Heart right ventricle (tissue), 16 donors: Measurements from ENCODE around the gene PRMT7. TPM values are rescaled to one million over a fixed set of nuclear protein-coding genes. Genes with fewer than 3 reads are reported as not detected.

Experiments
- ATAC-seq, 8 donors: fragments of 200-7000 bp; cut with Tn5 transposase; one replicate each; pipeline ENCODE4 v1.9.1; 2020; ENCODE audit warnings: mild to moderate bottlenecking in 8 of 8, moderate library complexity in 8 of 8, moderate number of reproducible peaks in 1 of 8
- DNase-seq, 2 donors: peaks; one replicate each; pipeline ENCODE4 v3.0.0-alpha.2; 2020
- H3K27ac ChIP-seq, 10 donors: fragments of 200-600 bp; sonication (generic) in 2 of 10; one replicate each; pipeline versions ENCODE4 v1.5.0 to v1.8.0; 2020 to 2022; ENCODE audit warnings: mild to moderate bottlenecking in 3 of 10
- H3K27me3 ChIP-seq, 7 donors: fragments of 200-600 bp; one replicate each; pipeline ENCODE4 v1.8.0; 2021 to 2022; ENCODE audit warnings: mild to moderate bottlenecking in 2 of 7
- H3K36me3 ChIP-seq, 9 donors: fragments of 200-600 bp; sonication (generic) in 1 of 9; one replicate each; pipeline versions ENCODE4 v1.5.0 to v1.8.0; 2020 to 2022; ENCODE audit warnings: mild to moderate bottlenecking in 2 of 9
- H3K4me1 ChIP-seq, 9 donors: fragments of 200-600 bp; sonication (generic) in 1 of 9; one replicate each; pipeline versions ENCODE4 v1.5.0 to v1.8.0; 2020 to 2022; ENCODE audit warnings: mild to moderate bottlenecking in 4 of 9
- H3K4me3 ChIP-seq, 10 donors: fragments of 200-600 bp; sonication (generic) in 2 of 10; one replicate each; pipeline versions ENCODE4 v1.5.0 to v1.8.0; 2020 to 2022; ENCODE audit warnings: mild to moderate bottlenecking in 7 of 10, moderate library complexity in 2 of 10
- H3K9me3 ChIP-seq, 11 donors: fragments of 200-600 bp in 10 of 11; sonication (generic) in 2 of 11; one replicate each; pipeline versions ENCODE4 v1.5.0 to v1.8.0; 2013 to 2022; ENCODE audit warnings: mild to moderate bottlenecking in 2 of 11, control low read depth in 1 of 11, moderate library complexity in 1 of 11
- WGBS, 2 donors: extraction: QIAGEN DNeasy Blood & Tissue Kit; methylation state at CpG; one replicate each; pipeline ENCODE4 v1.1.7; 2013; ENCODE audit warnings: inconsistent platforms in 1 of 2; 5-methylcytosine and 5-hydroxymethylcytosine counted together
- intact Hi-C, 10 donors: fragments of 100-400 bp; cut with DNase I; formaldehyde crosslinking; loops; one replicate each; pipeline versions ENCODE4 v1.11.1 to v1.14.2; 2022
- polyA plus RNA-seq, 2 donors: library from polyadenylated mRNA; stranded (reverse); fragments of 200-250 nt; gene quantifications; one replicate each; pipeline ENCODE4 v1.2.3, GENCODE V29; 2013
- total RNA-seq, 10 donors: library from RNA; stranded (reverse); fragmentation: NEBNext Ultra II Directional in 3 of 10; extraction: Animal tissue kit (Norgen Biotek cat#: 25700) in 3 of 10; gene quantifications; one replicate each; pipeline versions ENCODE4 v1.2.1 to v1.2.4, GENCODE V29; 2021 to 2023
- TF ChIP-seq, protein P1 (sequence below), 9 donors: fragments of 200-600 bp; sonication (generic) in 2 of 9; IDR thresholded peaks; one replicate each; pipeline versions ENCODE4 v1.5.0 to v1.8.0; 2021 to 2022; ENCODE audit warnings: antibody characterized with exemption in 9 of 9, mild to moderate bottlenecking in 5 of 9, moderate library complexity in 1 of 9
- donor health status: Arrhythmogenic right ventricular cardiomyopathy.
- donor health status: ischemic (EF 13 %, LVEDD 7.1; RV severe dilation, severe dysfunction).
- donor health status: healthy with polysubstance abuse.
- donor health status: DM: no; HTN: yes; CAD: no.
- donor health status: DM: no; HTN: no; CAD: no.
- donor health status: ischemic (EF 25% LVEDD 6.9; RV normal size, moderate dysfunction).
- donor health status: ischemic (EF 25% LVEDD 5.7; RV mildly dilated, moderate dysfunction).
- donor health status: healthy.
- donor health status: DM: yes; HTN: yes; CAD: no.
- donor health status: Ischemic cardiomyopathy.
- donor health status: ischemic (EF 35%, LVEDD 5.7; RV mildly dilated, moderate dysfunction).
- donor health status: nonischemic (EF 11% LVEDD 7.7; RV severe dilation, severe dysfunction).
- donor health status: DM: yes; HTN: yes; CAD: no.
- donor health status: PGD.
- donor health status: ischemic (EF 29% LVEDD 5.4; RV normal size, mild dysfunction).
- donor health status: nonischemic (EF 23%, LVEDD 6.1; RV moderate dilation, normal function).

Gene PRMT7
- total and polyA plus RNA-seq, 12 donors = 18.1 to 57.8 (median 30.7) TPM

DNA sequence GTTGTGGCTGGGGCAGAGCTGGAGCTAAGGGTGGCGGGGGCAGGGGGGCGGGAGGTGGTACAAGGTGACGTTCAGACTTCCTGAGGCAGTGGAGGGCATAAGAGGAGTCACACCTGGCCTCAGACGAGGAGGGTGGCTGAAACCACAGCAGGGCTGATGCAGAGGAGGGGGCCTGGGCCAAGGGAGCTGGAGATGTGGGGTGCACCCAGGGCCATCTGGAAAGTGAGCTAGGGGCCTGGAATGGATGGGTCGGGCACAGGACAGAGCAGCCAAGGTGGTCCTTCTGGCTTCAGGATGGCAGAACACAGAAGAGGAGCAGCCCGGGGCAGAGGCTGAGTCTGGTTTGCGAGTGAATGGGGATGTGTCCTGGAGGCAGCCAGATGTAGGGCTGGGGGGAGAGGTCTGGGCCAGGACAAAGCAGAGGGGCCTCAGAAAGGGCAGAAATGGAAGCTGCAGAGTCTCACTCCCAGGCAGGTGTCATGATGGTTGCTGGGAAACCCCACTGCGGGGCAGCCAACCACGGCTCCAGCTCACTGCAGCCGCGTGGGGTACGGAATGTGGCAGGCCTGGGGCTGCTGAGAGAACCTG, 57.6 kb downstream of the PRMT7 start:
- 81 to 83% methylated on average over 12 of the region's 12 CpGs for WGBS, 2 donors
- H3K9me3 ChIP-seq = no peaks in the 10 kb centered on the region
- ATAC-seq (no peak), DNase-seq (no peak)
- H3K27me3 ChIP-seq = peaks cover 0 to 29% (median 14%) of the 10 kb centered on the region in 7 donors
- intact Hi-C loops = loop anchor here in 1 of 10 donors (10.0 kb wide), 1 partner anchor 136 kb away; no protein-coding TSS in a partner anchor
- no peak overlapping the region for H3K27ac ChIP-seq
- peaks cover 0 to 35% (median 0%) of the 10 kb centered on the region in 9 donors for H3K4me1 ChIP-seq
- no peak overlapping the region for H3K4me3 ChIP-seq
- TF ChIP-seq, protein P1, sequence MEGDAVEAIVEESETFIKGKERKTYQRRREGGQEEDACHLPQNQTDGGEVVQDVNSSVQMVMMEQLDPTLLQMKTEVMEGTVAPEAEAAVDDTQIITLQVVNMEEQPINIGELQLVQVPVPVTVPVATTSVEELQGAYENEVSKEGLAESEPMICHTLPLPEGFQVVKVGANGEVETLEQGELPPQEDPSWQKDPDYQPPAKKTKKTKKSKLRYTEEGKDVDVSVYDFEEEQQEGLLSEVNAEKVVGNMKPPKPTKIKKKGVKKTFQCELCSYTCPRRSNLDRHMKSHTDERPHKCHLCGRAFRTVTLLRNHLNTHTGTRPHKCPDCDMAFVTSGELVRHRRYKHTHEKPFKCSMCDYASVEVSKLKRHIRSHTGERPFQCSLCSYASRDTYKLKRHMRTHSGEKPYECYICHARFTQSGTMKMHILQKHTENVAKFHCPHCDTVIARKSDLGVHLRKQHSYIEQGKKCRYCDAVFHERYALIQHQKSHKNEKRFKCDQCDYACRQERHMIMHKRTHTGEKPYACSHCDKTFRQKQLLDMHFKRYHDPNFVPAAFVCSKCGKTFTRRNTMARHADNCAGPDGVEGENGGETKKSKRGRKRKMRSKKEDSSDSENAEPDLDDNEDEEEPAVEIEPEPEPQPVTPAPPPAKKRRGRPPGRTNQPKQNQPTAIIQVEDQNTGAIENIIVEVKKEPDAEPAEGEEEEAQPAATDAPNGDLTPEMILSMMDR (IDR thresholded peaks at IDR 0.05) = no peak
- no peaks in the 10 kb centered on the region for H3K36me3 ChIP-seq

DNA sequence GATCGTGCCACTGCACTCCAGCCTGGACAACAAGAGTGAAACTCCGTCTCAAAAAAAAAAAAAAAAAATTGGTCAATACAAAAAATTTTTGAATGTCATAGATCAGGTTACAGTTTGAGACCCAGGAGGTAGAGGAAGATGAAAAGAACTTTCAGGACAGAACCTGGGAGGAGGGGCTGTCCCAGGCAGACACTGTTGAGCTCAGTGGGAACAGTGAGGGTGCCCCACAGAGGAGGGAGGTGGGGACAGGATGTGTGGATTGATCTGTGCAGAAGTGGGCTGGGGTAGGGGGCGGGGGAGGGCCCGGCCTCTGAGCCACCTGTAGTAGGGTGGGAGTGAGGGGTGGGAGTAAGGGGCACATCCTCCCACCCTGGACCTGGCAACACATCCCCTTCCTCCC, 58.3 kb downstream of the PRMT7 start:
- Histone ChIP-seq H3K9me3 (no peaks in the 10 kb centered on the region), H3K27me3 (peaks cover 0 to 23% (median 14%) of the 10 kb centered on the region in 7 donors), H3K27ac (no peak overlapping the region), H3K4me1 (peaks cover 0 to 32% (median 0%) of the 10 kb centered on the region in 9 donors), H3K36me3 (no peaks in the 10 kb centered on the region), H3K4me3 (no peak overlapping the region)
- no peak for DNase-seq
- no peak for ATAC-seq
- TF ChIP-seq, protein P1 (IDR thresholded peaks at IDR 0.05) = no peak
- intact Hi-C loops = loop anchor here in 1 of 10 donors (10.0 kb wide), 1 partner anchor 136 kb away; no protein-coding TSS in a partner anchor
- WGBS, 2 donors = 80 to 82% methylated on average over 4 of the region's 4 CpGs

DNA sequence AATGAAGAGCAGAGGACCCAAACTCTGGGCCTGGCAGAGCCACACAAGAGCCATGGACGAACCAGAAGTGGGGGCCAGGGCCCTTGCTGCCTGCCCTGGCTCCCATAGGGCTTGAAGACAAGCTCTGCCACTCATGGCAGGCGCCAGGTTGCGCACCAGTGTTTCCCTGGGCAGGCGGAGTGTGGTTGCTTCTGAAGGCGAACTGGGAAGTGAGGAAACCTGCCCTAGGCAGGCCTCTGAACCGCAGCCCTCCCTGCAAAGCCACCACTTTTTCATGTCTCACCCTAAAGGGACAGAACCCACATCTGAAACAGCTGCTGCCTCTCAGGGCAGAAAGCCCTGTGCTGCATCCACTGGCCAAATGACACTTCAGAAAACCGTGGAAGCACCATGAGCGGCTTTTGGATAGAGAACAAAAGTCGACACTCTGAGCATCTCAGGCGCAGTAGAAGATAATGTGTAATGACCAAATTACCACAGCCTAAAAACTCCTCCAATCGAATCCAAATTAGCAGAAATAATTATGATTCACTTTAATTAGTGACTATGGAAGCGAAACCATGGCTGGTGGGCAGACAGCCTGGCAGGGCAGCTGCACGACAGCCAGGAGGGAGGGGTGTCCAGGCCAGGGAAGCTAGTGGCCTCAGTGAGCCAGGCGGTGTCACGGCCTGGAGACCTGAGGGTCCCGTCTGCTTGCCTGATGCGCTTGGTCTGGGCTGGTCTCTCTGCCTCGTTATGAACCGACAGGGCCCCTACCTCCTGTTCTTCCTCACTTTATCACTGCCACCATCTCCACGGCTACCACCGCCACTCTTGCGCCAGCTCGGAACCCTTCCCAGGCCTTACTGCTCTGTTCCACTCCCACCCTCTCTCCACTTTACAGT, 59.1 kb downstream of the PRMT7 start:
- WGBS, 2 donors = 87 to 88% methylated on average over 23 of the region's 23 CpGs
- H3K4me3 ChIP-seq = no peak overlapping the region
- no peaks in the 10 kb centered on the region for H3K9me3 ChIP-seq
- intact Hi-C loops = loop anchor here in 2 of 10 donors (5.0 to 10.0 kb wide), 2 partner anchors 135 to 137 kb away; no protein-coding TSS in a partner anchor
- H3K36me3 ChIP-seq = no peaks in the 10 kb centered on the region
- no peak overlapping the region for H3K27ac ChIP-seq
- peaks cover 0 to 24% (median 0%) of the 10 kb centered on the region in 9 donors for H3K4me1 ChIP-seq
- ATAC-seq (no peak), DNase-seq (no peak)
- TF ChIP-seq, protein P1 (IDR thresholded peaks at IDR 0.05) = no peak
- H3K27me3 ChIP-seq = peaks cover 0 to 19% (median 14%) of the 10 kb centered on the region in 7 donors

DNA sequence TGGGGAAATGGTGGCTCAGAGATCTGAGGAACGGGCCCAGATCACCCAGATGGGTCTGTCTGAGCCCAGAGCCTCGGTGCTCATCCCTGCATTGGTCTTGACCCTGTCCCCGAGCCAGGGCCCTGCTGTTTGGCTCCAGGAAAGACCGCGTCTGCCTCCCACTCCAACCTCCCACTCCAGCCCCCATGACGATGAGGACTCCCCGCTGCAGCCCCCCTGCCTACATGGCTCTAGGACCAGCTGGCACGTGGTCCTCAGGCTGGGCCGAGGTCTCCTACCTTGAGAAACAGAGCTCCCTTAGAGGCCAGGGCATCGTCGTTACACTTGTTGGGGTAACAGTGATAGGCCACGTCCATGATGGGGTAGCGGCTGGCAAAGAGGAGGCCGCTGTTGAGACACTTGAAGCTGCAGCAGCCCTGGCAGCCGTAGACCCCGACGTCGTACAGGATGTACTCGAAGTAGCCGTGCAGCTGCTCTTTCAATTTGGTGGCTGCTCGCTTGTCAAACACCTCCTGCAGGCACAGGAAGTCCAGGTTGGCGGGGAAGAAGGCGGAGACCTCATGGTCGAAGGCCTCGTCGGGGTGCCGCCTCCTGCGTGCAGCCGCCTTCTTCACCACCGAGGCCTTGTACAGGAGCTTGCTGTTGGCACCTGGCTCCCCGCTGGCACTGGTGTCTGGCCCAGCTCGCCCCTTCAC, 59.9 kb downstream of the PRMT7 start:
- Histone ChIP-seq H3K4me3 (no peak overlapping the region), H3K27ac (no peak overlapping the region), H3K27me3 (peaks cover 0 to 18% (median 9%) of the 10 kb centered on the region in 7 donors), H3K36me3 (no peaks in the 10 kb centered on the region), H3K9me3 (no peaks in the 10 kb centered on the region), H3K4me1 (peaks cover 0 to 16% (median 0%) of the 10 kb centered on the region in 9 donors)
- WGBS, 2 donors = 71 to 81% methylated on average over 32 of the region's 32 CpGs
- ATAC-seq = no peak
- intact Hi-C loops = loop anchor here in 1 of 10 donors (5.0 kb wide), 1 partner anchor 137 kb away; no protein-coding TSS in a partner anchor
- TF ChIP-seq, protein P1 (IDR thresholded peaks at IDR 0.05) = no peak
- DNase-seq = no peak
